HL-60/S4 treated with retinoic acid at 250 ng/mL for 4 days and 3 days (cell line): ENCODE results near the gene APOL2.
"Not testable (repeated sequence)": the region's sequence is repeated elsewhere in the genome, so short reads cannot be mapped to it uniquely, and the experiment has no call there.

Experiments used
- in situ Hi-C: fragments of 300-500 bp; cut with MboI; formaldehyde crosslinking; loops from 2 replicates; pipeline ENCODE4 v1.7.0; 2022; ENCODE audit warnings: low sequenced_read_pairs

The APOL2 gene

DNA sequence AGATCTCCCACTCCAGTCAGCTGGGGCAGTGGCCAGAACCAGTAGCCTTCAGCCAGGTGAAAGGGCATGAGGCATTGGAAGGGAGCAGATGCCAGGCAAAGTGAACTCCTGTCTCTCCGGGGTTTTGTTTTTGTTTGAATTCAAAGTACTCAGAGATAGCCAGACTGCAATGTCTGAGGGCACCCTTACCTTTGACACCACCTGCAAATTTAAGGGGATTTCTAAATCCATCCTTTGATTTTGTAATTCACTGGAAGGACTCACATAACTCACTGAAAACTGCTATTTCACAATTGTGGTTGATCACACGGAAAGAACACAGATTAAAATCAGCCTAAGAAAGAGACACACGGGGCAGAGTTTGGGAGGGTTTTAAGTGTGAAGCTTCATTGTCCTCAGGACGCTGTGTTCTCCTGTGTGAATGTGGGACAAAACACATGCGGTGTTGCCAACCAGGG is 23.9 kb upstream of the APOL2 start:
- in situ Hi-C loops, result not testable (repeated sequence)

DNA sequence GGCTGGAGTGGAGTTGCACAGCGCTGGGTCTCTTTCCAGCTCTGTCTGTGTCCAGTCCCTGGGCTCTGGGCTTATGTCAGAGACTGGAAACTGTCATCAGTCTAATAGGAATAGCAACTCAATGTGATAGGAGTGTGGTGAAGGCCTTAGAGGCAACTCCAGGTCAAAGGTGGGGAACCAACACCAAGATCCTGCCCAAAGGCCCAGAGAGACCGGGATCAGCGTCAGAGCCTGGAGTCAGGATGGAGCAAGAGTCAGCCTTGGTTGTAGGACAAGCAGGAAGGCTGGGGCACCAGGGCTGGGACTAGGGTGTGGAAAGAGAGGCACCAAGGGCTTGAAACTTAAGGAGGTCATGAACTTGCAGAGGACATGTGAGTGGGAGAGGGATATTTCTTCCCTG is 23.0 kb upstream of the APOL2 start:
- in situ Hi-C loops, result not testable (repeated sequence)

DNA sequence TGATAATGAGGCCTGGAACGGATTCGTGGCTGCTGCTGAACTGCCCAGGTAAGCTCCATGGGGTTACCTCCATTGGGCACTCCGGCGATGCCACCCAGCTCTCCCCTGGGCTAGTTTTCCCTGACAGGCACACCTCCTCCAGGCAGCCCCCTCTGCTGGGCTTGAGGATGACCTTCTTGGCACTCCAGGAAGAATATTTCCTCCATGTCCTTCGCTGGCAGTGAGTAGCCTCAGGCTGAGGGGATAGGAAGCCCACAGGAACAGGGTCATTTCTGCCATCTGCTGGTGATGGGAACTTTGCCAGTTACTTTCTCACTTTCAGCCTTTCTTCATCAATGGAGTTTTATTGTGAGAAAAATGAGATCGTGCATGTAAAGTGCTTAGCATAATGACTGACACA is 22.3 kb upstream of the APOL2 start:
- in situ Hi-C loops, result not testable (repeated sequence)

DNA sequence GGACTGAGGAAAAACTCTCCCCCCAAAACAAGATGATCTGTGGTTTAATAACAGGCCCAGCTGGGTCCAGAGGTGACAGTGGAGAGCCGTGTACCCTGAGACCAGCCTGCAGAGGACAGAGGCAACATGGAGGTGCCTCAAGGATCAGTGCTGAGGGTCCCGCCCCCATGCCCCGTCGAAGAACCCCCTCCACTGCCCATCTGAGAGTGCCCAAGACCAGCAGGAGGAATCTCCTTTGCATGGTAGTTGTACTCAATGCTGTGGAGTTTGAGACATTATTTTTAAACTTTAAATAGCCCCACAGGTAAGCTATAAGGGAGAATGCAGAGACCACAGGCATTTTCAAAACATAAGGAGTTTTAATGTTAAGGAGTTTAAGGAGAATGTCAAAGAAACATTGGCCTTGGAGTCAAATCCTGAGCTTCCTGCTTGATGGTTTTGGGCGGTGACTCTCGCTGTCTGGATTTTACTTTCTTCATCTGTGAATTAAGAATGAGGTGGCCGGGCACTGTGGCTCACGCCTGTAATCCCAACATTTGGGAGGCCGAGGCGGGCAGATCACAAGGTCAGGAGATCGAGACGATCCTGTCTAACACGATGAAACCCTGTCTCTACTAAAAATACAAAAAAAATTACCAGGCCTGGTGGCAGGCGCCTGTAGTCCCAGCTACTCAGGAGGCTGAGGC is 20.4 kb upstream of the APOL2 start:
- in situ Hi-C loops, result no loop called here

DNA sequence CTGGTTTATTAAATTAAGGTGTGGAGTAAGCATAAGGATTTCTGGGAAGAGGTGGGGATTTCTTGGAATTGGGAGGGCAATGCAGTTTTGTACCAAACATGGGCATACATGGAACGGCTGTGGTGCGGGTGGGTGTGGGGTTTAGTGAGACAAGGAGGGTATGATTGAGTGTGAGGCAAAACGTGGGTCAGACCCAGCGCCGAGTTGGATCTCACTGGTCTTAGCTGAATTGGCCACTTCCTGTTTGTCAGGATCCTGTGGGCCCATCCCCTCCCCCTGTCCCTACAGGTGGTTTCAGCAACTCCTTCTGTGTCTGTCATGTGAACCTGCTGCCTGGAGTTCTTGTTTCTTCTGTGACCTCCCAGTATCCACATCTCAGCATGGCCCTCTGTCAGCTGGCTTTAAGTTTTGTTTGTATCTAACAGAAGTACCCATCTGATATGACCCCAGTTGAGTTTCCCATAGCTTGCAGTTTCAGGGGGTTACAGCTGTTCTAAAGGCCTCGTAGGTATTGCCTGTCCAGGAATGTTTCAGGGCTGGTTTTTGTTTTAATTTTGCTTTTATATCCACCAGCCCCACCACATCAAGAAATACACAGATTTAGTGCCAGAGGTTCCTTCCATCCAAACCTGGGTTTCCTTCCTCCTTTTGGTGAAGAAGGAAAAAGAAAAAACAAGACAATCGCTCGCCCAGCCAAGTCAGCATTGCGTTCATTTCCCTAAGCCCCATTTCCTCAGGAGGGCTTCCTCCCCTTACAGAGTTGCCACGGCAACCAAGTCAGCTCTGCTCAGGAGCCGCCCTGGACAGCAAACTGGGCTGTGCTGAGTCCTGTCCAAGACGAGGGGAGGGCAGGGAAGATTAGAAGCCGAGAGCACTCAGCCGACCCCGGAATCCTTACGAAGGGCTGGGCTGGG is 19.6 kb upstream of the APOL2 start:
- in situ Hi-C loops, result no loop called here

DNA sequence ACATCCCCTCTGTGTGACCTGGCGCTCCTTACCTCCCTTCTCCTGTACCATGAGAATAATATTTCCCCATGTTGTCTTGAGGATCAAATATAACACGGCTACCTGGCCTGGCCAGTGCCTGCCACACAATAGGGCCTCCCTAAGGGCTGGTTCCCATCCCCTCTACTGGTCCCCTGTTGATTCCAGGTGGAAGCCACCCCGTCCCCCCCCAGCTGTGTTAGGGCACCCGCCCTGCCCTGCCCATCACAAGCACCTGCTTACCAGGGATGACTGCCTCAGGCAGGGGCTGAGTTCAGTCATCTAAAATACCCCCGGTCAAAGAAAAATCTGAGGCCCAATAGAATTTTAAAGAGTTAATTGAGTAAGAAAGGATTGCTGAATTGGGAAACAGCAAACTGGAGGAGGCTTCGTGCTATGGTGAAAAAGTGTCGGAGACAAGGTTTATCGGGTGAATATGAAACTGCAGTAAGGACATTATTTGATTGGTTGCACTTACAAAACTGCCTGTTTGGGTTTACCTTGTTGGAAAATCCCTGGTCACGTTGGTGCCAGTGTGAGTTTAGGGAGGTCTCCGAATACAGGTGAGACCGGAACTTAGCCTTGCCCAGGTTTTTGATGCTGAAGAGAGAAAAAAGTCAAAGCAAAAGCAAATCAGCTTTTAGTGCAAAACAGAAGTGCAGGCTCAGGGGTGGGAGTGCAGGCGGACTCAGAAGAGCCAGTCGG is 18.8 kb upstream of the APOL2 start:
- in situ Hi-C loops, result no loop called here

DNA sequence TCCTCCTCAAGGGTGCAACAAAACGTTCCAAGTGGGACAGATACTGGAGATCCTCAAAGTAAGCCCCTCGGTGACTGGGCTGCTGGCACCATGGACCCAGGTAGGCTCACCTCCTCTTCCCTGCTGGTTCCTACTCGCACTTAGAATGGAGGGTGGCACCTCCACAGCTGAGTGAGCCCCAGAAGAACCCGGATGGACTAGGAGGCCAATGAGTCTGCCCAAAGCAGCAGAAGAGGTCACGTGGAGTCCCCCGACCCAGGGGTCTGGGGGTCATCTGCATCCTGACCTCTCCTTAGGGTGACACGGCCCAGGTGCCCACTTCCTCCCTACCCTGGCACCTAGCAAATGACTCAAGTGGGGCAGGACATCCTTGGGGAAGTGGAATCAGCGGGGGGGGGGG is 18.0 kb upstream of the APOL2 start:
- in situ Hi-C loops, result no loop called here

DNA sequence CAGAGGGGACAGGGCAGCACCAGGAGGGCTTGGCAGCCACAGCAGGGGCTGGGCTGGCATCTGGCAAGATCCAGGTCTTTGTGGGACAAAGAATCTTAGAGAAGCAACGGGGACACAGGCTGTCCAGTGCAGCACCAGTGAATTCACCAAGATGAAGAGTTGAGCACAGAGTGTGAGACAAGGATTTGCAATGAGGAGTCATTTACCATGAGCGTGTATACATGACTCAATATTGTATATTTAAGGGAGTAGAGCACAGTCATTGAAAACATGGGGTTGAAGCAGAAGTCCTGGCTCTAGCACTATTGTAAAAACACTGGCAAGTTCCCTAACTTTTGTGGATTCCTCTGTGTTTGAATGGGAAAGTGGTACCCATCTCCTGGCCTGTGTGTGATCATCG is 17.2 kb upstream of the APOL2 start:
- in situ Hi-C loops, result no loop called here

DNA sequence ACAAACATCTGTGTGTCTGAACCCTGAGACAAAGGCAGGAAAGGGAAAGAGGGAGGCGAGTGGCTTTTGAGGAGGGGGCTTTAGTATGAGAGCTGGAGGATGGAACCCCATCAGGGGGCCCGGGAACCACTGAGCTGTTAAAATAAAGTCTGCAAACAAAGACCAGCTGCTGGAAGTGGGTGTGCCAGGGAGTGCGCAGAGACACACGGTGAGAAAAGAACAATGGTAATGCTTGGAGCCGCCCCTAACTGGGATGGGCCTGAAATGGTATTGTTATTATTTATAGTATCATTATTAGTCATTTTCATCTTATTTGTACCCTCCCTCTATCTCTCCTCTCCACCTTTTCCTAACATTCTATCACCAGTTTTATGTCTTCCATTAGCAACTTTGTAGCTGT is 16.2 kb upstream of the APOL2 start:
- in situ Hi-C loops, result not testable (repeated sequence)

DNA sequence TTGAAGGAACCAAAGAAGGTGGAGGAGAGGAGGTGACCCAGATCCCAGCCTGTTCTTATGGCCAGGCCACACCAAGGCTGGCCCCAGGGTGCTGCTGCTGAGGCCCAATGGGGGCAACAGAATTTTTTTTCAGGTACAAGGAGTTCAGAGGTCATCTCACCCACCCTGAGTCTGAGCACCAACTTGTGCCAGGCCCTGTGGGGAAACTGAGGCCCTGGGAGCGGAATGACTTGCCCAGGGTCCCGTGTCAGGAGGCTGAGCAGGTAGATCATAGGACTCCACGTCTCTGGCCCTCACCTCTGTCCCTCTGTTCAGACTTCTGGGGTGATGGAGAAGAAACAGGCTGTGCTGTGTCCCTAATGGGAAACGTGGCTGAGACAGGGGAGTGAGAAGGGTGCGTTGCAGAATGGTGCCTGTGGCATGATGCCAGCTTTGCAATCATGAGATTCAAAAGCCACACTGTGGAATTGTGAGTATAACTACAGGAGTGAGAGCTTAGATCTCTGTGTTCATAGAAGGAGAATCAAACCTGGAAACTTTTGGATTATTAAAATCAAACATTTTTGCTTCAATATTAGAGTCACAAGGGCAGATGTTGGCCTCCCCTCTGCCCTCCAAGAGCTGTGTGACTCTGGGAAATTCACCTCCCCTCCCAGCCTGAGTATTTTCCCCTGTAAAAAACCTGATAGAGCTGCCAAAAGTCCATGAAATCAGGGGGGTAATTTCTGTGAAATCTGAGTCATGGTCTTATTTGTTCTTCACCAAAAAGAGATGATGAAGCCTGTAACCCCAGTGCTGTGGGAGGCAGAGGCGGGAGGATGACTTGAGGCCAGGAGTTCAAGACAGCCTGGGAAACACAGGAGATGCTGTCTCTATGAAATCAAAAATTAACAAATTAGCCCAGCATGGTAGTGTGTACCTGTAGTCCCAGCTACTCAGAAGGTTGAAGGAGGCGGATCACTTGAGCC is 14.5 kb upstream of the APOL2 start:
- in situ Hi-C loops, result no loop called here

DNA sequence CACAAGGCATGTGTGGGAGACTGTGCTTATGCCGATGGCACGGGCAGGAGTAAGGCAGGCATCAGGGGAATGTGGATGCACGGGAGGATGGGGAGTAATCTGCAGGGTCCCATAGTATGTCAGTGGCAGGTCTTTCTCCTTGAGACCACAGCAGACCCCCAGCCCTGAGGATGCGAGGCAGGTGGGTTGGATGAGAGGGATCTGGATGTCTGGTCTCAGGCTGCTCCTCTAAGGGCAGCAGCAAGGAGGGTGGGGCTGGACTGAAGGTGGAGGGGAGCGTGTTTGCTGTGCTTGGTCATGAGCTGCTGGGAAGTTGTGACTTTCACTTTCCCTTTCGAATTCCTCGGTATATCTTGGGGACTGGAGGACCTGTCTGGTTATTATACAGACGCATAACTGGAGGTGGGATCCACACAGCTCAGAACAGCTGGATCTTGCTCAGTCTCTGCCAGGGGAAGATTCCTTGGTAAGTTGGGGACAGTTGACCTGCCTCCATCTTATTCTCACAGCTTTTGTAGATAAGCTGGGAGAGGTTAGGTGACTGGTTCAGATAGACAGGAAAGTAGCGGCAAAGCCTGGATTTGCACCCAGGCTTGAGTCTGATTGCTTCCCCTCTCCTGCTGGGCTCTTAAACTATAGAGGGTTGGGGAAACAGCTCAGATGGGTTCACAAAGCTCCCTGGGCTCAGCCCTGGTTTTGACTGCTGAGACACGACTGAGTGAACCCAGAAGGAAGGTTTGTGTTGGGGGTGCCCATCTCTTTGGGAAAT is 13.6 kb upstream of the APOL2 start, which contains the start of gene APOL1:
Gene APOL1 (plus strand): TSS at position 380 of the 769 bp plus-strand sequence. CDS start 1,823 bp downstream, outside the sequence.
- in situ Hi-C loops, result no loop called here

DNA sequence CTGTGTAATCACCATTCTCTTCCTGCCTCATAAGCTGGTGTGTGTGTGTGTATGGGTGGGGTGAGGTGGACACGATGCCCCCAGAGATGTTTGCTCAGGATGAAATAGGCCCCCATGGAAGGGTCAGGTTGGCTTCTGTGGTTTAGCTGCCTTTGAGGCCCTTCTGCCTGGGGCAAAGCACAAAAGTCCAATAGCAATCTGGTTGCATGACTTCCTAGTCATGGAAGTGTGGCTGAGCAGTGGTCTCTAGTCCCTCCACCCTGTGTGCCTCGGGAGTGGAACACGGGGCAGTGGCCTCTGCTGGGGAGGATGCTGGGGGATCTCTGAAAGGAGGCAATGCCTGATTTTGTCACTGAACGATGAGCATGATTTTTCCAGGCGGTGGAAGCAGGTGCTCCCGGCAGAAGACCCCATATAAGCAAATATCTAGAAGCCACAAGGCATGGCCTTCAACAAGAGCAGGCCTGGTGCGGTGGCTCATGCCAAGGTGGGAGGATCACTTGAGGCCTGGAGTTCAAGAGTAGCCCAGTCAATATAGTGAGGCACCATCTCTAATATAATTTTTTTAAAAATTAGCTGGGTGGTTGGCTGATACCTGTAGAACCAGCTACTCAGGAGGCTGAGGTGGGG is 12.8 kb upstream of the APOL2 start:
- in situ Hi-C loops, result not testable (repeated sequence)

DNA sequence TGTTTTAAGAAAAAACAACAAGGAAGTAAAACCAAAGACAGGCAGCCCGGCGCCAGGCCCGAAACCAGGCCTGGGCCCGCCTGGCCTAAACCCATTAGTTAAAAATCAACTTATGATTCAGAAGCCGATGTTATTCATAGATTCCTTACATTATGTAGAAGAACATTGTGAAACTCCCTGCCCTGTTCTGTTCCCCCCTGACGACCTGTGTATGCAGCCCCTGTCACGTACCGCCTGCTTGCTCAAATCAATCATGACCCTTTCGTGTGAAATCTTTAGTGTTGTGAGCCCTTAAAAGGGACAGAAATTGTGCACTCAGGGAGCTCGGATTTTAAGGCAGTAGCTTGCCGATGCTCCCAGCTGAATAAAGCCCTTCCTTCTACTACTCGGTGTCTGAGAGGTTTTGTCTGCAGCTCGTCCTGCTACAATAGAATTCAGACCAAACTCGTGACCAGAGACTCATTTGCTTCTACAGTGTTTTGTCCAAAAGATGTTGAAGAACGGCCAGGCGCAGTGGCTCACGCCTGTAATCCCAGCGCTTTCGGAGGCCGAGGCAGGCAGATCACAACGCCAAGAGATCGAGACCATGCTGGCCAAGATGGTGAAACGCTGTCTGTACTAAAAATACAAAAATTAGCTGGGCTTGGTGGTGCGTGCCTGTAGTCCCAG is 11.1 kb upstream of the APOL2 start:
- in situ Hi-C loops, result not testable (repeated sequence)

DNA sequence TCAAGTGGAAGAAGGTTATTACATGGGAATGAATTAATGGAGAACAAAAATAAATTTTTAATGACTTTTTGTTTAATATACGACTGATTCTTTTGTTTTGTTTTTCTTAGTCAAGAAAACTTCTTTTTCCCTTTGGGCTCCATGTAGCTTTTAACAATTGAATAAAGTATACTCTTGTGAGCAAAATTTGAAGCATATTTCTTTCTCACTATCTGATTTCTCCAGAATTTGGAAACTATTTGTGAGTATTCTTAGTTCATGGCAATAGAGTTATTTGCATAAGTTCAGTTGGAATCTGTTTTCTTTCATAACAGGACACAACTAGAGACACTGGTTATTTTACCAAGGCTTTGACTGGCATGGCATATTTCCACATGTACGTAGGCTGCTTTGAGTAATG is 9.8 kb upstream of the APOL2 start:
- in situ Hi-C loops, result no loop called here

DNA sequence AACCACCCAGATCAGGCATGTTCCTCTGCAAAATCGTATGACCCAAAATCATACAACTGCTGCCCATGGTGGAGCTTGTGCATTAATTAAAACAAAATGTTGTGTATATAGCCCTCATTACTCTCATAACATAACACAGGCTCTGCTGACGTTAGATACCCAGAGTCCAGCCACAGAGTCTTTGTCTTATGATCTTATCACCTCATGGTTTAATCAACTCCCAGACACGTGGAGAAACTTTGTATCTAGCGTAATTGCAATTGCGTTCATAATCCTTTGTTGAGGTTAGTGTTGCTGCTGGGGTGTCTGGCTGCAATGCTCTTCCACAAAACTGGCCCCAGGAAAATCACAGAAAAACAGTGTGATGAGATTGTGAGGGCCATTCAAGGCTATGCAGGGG is 8.6 kb upstream of the APOL2 start:
- in situ Hi-C loops, result no loop called here

DNA sequence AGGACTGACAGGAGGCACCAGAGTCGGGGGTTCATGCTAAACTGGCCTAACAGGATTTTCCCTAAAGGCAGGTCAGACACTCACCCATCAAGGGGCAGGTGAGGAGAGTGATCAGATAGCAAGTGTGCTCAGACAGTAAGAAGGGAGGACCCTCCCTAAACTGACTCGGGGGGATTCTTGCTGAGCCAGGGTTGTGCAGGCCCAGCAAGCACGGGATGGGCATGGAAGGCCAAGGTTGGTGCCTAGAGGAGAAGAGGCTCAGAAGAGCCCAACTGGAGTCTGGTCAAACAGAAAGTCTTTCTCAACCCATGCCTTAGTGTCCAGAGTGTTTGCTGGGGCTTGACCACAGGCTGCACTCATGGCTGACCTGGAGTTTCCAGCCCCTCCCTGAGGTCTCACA is 7.4 kb upstream of the APOL2 start:
- in situ Hi-C loops, result no loop called here

DNA sequence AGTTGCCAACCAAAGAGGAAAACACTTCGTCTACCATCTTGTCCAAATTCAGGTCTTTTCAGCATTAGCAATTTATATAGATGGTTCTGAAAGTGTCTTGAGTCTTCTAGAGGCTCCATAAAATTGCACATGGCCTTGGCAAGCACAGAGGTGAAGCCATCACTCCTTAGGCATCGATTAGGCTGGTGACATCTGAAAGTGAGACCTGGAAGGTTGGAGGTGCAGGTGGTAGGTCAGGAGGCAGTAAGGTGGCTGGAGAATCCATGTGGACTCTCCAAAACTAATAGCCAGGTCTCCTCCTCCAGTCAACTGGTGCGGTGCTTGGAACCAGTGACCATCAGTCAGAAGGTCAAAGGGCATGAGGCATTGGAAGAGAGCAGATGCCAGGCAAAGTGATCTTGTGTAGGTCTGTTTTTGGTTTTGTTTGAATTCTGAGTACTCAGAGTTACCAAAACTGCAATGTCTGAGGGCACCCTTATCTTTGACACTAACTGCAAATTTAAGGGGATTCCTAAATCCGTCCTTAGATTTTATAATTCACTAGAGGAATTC is 6.6 kb upstream of the APOL2 start:
- in situ Hi-C loops, result no loop called here
